PC-3 (cell line): Measurements from ENCODE around the gene GDAP1L1. TPM values are rescaled to one million over a fixed set of nuclear protein-coding genes. Genes with fewer than 3 reads are reported as not detected.

Experiments
- ATAC-seq: fragments of 200-7000 bp; cut with Tn5 transposase; 2 replicates; pipeline ENCODE4 v1.9.1; 2020; ENCODE audit warnings: mild to moderate bottlenecking, moderate library complexity
- BruUV-seq: library from RNA; stranded (reverse); fragments of 400-500 nt; replicated peaks from 2 replicates; lab custom pipeline; 2021; lab: Mats Ljungman, UMichigan
- CTCF ChIA-PET: fragments of 300-600 bp; sonication (Branson Sonifier 250); formaldehyde crosslinking; loops from one replicate; lab custom pipeline; 2022; ENCODE audit warnings: antibody characterized with exemption; lab: Charles Lee
- POLR2A ChIA-PET: fragments of 300-600 bp; sonication (Branson Sonifier 250); formaldehyde crosslinking; loops from one replicate; lab custom pipeline; 2022; ENCODE audit warnings: antibody characterized with exemption; ENCODE audit not compliant: unreplicated experiment; lab: Charles Lee
- DNase-seq: peaks from one replicate; pipeline ENCODE4 v3.0.0-alpha.2; 2015
- H2AFZ ChIP-seq: fragments of 300-600 bp; sonication (generic); 2 replicates; pipeline ENCODE4 v1.6.0; 2016; ENCODE audit warnings: antibody characterized with exemption, low read length
- H3F3A ChIP-seq: fragments of 300-600 bp; sonication (generic); one replicate; pipeline ENCODE4 v1.6.0; 2017; ENCODE audit warnings: antibody characterized with exemption, low read length, control low read depth, mild to moderate bottlenecking; ENCODE audit not compliant: unreplicated experiment
- H3K27ac ChIP-seq: fragments of 300-600 bp; sonication (generic); 2 replicates; pipeline ENCODE4 v1.5.1; 2016; ENCODE audit warnings: mild to moderate bottlenecking, low read length
- H3K27me3 ChIP-seq: fragments of 300-600 bp; sonication (generic); 2 replicates; pipeline ENCODE4 v1.6.1; 2016; ENCODE audit warnings: low read length, mixed read lengths
- H3K36me3 ChIP-seq: fragments of 300-600 bp; sonication (generic); 2 replicates; pipeline ENCODE4 v1.6.1; 2016; ENCODE audit warnings: low read depth, mixed run types, low read length, mixed read lengths
- H3K4me1 ChIP-seq: fragments of 300-600 bp; sonication (generic); 2 replicates; pipeline ENCODE4 v1.5.1; 2016; ENCODE audit warnings: low read length; ENCODE audit not compliant: insufficient read depth
- H3K4me2 ChIP-seq: fragments of 300-600 bp; sonication (generic); 2 replicates; pipeline ENCODE4 v1.6.0; 2016; ENCODE audit warnings: low read length
- H3K4me3 ChIP-seq: fragments of 300-600 bp; sonication (generic); 2 replicates; pipeline ENCODE4 v1.5.1; 2016; ENCODE audit warnings: mild to moderate bottlenecking, low read length, mixed read lengths
- H3K79me2 ChIP-seq: fragments of 300-600 bp; sonication (generic); 2 replicates; pipeline ENCODE4 v1.6.1; 2017; ENCODE audit warnings: low read length, mixed read lengths
- H3K9ac ChIP-seq: fragments of 300-600 bp; sonication (generic); 2 replicates; pipeline ENCODE4 v1.6.0; 2016; ENCODE audit warnings: mild to moderate bottlenecking, low read length
- H3K9me2 ChIP-seq: fragments of 300-600 bp; sonication (generic); replicated peaks from 2 replicates; pipeline ENCODE4 v1.6.1; 2016; ENCODE audit warnings: mixed run types, low read length, mixed read lengths
- H3K9me3 ChIP-seq: fragments of 300-600 bp; sonication (generic); 2 replicates; pipeline ENCODE4 v1.6.1; 2016; ENCODE audit warnings: low read length, mixed read lengths
- H4K20me1 ChIP-seq: fragments of 300-600 bp; sonication (generic); 2 replicates; pipeline ENCODE4 v1.6.1; 2016; ENCODE audit warnings: low read length, mixed read lengths
- CTCF ChIP-seq: fragments of 300-600 bp; sonication (generic); conservative IDR thresholded peaks from 2 replicates; pipeline ENCODE4 v1.5.1; 2017; ENCODE audit warnings: antibody characterized with exemption, low read depth, mild to moderate bottlenecking, low read length
- EZH2 ChIP-seq: fragments of 300-600 bp; sonication (generic); IDR thresholded peaks from one replicate; pipeline ENCODE4 v1.6.1; 2017; ENCODE audit warnings: antibody characterized with exemption, mild to moderate bottlenecking, low read length; ENCODE audit not compliant: unreplicated experiment
- EZH2phosphoT487 ChIP-seq: fragments of 300-600 bp; sonication (generic); IDR thresholded peaks from 2 replicates; pipeline ENCODE4 v1.6.1; 2018; ENCODE audit warnings: mild to moderate bottlenecking, antibody characterized with exemption, low read length, borderline replicate concordance
- intact Hi-C: fragments of 100-400 bp; cut with micrococcal nuclease; formaldehyde crosslinking; loops from 2 replicates; pipeline ENCODE4 v1.9.0; 2023
- total RNA-seq: library from RNA; depleted of rRNA; stranded (reverse); fragments of >200 nt; gene quantifications from 2 replicates; pipeline ENCODE4 v1.2.3, GENCODE V29; 2014

The GDAP1L1 gene
- total RNA-seq, 1 experiment from 2014 or later = not detected

DNA sequence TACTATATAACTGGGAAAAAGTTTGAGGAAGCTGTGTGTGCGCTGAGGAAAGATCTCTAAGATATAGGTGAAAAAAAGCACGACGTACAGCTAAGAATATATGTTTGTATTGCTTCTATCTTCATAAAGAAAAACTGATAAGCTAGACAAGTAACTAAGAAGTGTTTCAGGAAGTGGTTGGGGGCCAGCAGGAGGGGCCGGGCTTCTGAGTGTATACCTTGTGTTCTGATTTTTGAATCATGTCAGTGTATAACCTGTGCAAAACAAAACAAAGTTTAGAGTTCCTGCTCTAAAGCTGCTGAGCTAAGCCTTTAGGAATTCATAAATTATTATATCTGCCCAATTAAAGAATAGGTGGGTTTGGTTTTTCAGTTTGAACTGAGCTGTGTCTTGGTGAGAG, 28.7 kb upstream of the GDAP1L1 start:
- ChIA-PET POLR2A (interaction anchor here (0.8 kb wide), 1 partner anchor 60 kb away, joined by 6 read pairs; no protein-coding TSS in a partner anchor), CTCF (interaction anchor here (0.8 to 1.2 kb wide), 3 partner anchors 93 to 170 kb away, joined by 3 to 15 read pairs (median 3); partner anchors contain the start of gene FITM2)
- no peak overlapping the region for H3K4me2 ChIP-seq
- no peak overlapping the region for H3K9ac ChIP-seq
- H3K4me1 ChIP-seq = peaks cover 7% of the 10 kb centered on the region; the same call in 1 of the 2 replicates
- H3K9me2 ChIP-seq = no peaks in the 10 kb centered on the region
- H3K79me2 ChIP-seq = no peaks in the 10 kb centered on the region
- no peak overlapping the region for H2AFZ ChIP-seq
- H3K36me3 ChIP-seq = no peaks in the 10 kb centered on the region
- DNase-seq = no peak
- H3K27me3 ChIP-seq = no peaks in the 10 kb centered on the region
- H3K9me3 ChIP-seq = no peaks in the 10 kb centered on the region
- no peak overlapping the region for H3K4me3 ChIP-seq
- no peaks in the 10 kb centered on the region for H3F3A ChIP-seq
- no peak overlapping the region for H3K27ac ChIP-seq
- ATAC-seq = no peak; the same call in 1 of the 2 replicates
- no TSS peak for BruUV-seq
- TF ChIP-seq CTCF = no peak
- TF ChIP-seq EZH2 = no peak
- TF ChIP-seq EZH2phosphoT487 = no peak
- intact Hi-C loops = loop anchor here (10.0 kb wide), 1 partner anchor 374 kb away; no protein-coding TSS in a partner anchor
- H4K20me1 ChIP-seq = no peaks in the 10 kb centered on the region

DNA sequence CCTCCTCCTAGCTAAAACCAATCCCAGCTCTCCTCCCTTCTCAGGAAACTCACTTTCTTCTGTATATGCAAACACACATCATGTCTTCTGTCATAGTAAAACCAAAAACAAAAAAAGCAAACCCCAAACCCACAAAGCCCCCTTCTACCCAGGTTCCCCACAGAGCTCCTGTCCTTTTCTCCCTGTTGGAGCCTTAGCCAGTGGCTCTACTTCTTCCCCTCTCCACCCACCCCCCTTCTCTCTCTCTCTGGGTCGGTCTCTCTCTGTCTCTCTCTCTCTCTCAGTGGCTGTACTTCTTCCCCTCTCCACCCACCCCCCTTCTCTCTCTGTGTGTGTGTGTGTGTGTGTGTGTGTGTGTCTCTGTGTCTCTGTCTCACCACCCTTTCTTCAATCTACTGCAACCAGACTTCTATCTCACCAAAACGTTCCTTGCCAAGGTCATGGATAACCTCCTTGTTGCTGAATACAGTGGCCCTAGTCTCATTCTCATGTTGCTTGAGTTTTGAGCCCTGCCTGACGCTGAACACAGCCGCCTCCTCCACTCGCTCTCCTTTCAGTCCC, 27.9 kb upstream of the GDAP1L1 start:
- Histone ChIP-seq H3K4me2 (no peak overlapping the region), H4K20me1 (no peaks in the 10 kb centered on the region), H3K4me3 (no peak overlapping the region), H3K9me2 (no peaks in the 10 kb centered on the region), H3K9me3 (no peaks in the 10 kb centered on the region), H3K27ac (no peak overlapping the region), H2AFZ (no peak overlapping the region), H3K36me3 (no peaks in the 10 kb centered on the region), H3K79me2 (no peaks in the 10 kb centered on the region), H3F3A (no peaks in the 10 kb centered on the region), H3K9ac (no peak overlapping the region), H3K27me3 (no peaks in the 10 kb centered on the region), H3K4me1 (peaks cover 7% of the 10 kb centered on the region; the same call in 1 of the 2 replicates)
- no peak for ATAC-seq
- BruUV-seq = no TSS peak
- CTCF ChIA-PET = interaction anchor here (1.2 kb wide), 1 partner anchor 92 kb away, joined by 15 read pairs; the partner anchor contains the start of gene FITM2
- intact Hi-C loops = loop anchor here (10.0 kb wide), 1 partner anchor 374 kb away; no protein-coding TSS in a partner anchor
- no peak for TF ChIP-seq CTCF
- no peak for TF ChIP-seq EZH2phosphoT487
- TF ChIP-seq EZH2 = no peak
- POLR2A ChIA-PET = no interaction called here
- DNase-seq = no peak

DNA sequence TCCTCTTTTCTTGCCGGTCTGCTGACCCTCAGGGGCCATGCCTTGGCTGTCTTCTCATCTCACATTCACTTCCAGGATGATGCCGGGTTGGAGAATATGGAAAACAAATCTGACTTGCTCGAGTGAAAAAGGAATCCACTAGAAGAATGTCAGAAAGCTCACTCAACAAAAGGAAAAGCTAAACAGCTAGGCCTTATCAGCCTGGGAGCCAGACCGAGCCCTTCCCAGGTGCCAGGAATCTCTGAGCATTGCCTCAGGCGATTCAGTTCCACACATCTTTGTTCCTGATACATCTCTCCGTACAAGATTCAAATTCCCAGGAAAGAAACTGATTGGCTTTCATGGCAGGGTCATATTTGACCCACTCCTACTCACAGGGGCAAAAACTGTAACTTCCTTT, 27.3 kb upstream of the GDAP1L1 start:
- TF ChIP-seq EZH2 = no peak
- TF ChIP-seq CTCF = no peak
- TF ChIP-seq EZH2phosphoT487 = no peak
- no peak overlapping the region for H3K27ac ChIP-seq
- ATAC-seq = no peak
- no peak for DNase-seq
- H3K9ac ChIP-seq = no peak overlapping the region
- peaks cover 7% of the 10 kb centered on the region; the same call in 1 of the 2 replicates for H3K4me1 ChIP-seq
- no peaks in the 10 kb centered on the region for H3K36me3 ChIP-seq
- no peaks in the 10 kb centered on the region for H3K27me3 ChIP-seq
- CTCF ChIA-PET = no interaction called here
- no peak overlapping the region for H3K4me3 ChIP-seq
- POLR2A ChIA-PET = no interaction called here
- H3K9me3 ChIP-seq = no peaks in the 10 kb centered on the region
- intact Hi-C loops = loop anchor here (10.0 kb wide), 1 partner anchor 375 kb away; no protein-coding TSS in a partner anchor
- no peaks in the 10 kb centered on the region for H3K79me2 ChIP-seq
- no TSS peak for BruUV-seq
- no peaks in the 10 kb centered on the region for H3K9me2 ChIP-seq
- H3F3A ChIP-seq = no peaks in the 10 kb centered on the region
- H3K4me2 ChIP-seq = no peak overlapping the region
- no peak overlapping the region for H2AFZ ChIP-seq
- no peaks in the 10 kb centered on the region for H4K20me1 ChIP-seq
